Kidney (tissue), 14 donors: ENCODE data around the gene ROR2. TPM values are rescaled to one million over a fixed set of nuclear protein-coding genes. Genes with fewer than 3 reads are reported as not detected.

Source experiments
- DNase-seq, 5 donors: peaks; one replicate each; pipeline ENCODE4 v3.0.0-alpha.2; 2013 to 2020
- FAIRE-seq: peaks from 2 replicates; lab custom pipeline; 2012; peaks lifted over from hg19 to GRCh38; lab: Jason Lieb, UNC
- H3K27ac ChIP-seq, 2 donors: one replicate each; pipeline ENCODE4 v1.7.0; 2013; ENCODE audit warnings: low read depth in 2 of 2, low read length in 2 of 2, inconsistent platforms in 1 of 2
- H3K27me3 ChIP-seq: one replicate; pipeline ENCODE4 v1.7.1; 2013; ENCODE audit warnings: low read length, inconsistent platforms; ENCODE audit not compliant: control insufficient read depth, insufficient read depth
- H3K36me3 ChIP-seq, 3 donors: one replicate each; pipeline versions ENCODE4 v1.7.0 to v1.7.1; 2013; ENCODE audit warnings: low read length in 3 of 3, control low read depth in 1 of 3, inconsistent platforms in 1 of 3; ENCODE audit not compliant: insufficient read depth in 3 of 3, control insufficient read depth in 2 of 3
- H3K4me1 ChIP-seq, 3 donors: one replicate each; pipeline versions ENCODE4 v1.7.0 to v1.7.1; 2013; ENCODE audit warnings: low read length in 3 of 3, inconsistent platforms in 1 of 3, low read depth in 1 of 3; ENCODE audit not compliant: control insufficient read depth in 2 of 3, insufficient read depth in 2 of 3
- H3K4me3 ChIP-seq, 3 donors: one replicate each; pipeline versions ENCODE4 v1.7.0 to v1.8.1; 2013; ENCODE audit warnings: low read length in 3 of 3, control low read depth in 1 of 3, inconsistent platforms in 1 of 3
- H3K9ac ChIP-seq, 3 donors: one replicate each; pipeline versions ENCODE4 v1.7.0 to v1.7.1; 2013; ENCODE audit warnings: low read length in 3 of 3, control low read depth in 1 of 3, inconsistent platforms in 1 of 3
- H3K9me3 ChIP-seq, 3 donors: one replicate each; pipeline versions ENCODE4 v1.7.0 to v1.7.1; 2013; ENCODE audit warnings: low read length in 3 of 3, control low read depth in 1 of 3, inconsistent platforms in 1 of 3; ENCODE audit not compliant: control insufficient read depth in 2 of 3, insufficient read depth in 1 of 3
- CTCF ChIP-seq: IDR thresholded peaks from 3 replicates; pipeline ENCODE4 v1.5.1; 2012; ENCODE audit warnings: mild to moderate bottlenecking, moderate library complexity, borderline replicate concordance; ENCODE audit not compliant: insufficient read depth; ENCODE audit errors: extremely low read depth
- intact Hi-C: fragments of 100-400 bp; cut with DNase I; formaldehyde crosslinking; loops from one replicate; pipeline ENCODE4 v1.11.1; 2022
- polyA plus RNA-seq: library from polyadenylated mRNA; stranded (reverse); fragments of 350-450 nt; fragmentation: Illumina TruSeq; extraction: RNeasy Lipid Tissue Mini Kit (QIAGEN cat#74804); gene quantifications from one replicate; pipeline ENCODE4 v1.2.3, GENCODE V29; 2014; ENCODE audit warnings: low read depth, low replicate concordance; ENCODE audit not compliant: insufficient read depth
- total RNA-seq: library from RNA; stranded (reverse); fragmentation: NEBNext Ultra II Directional; extraction: Animal tissue kit (Norgen Biotek cat#: 25700); gene quantifications from one replicate; pipeline ENCODE4 v1.2.1, GENCODE V29; 2021
- donor health status: control.
- donor health status: control.
- donor health status: control.
- donor health status: control.
- donor health status: control.
- donor health status: DM: yes; HTN: yes; CAD: no.
- donor health status: Normal renal cell carcinoma (clear cell type).

The ROR2 gene
- total and polyA plus RNA-seq, 2 donors from 2014 or later: 1.5 to 5.7 TPM

- Histone ChIP-seq H3K27me3 (no peaks in the 10 kb centered on the region), H3K9me3 (no peaks in the 10 kb centered on the region), H3K4me1 (peaks cover 0 to 3% (median 0%) of the 10 kb centered on the region in 3 donors), H3K36me3 (no peaks in the 10 kb centered on the region), H3K4me3 (no peak overlapping the region), H3K9ac (no peak overlapping the region), H3K27ac (no peak overlapping the region)
- no peak for FAIRE-seq
- no peak for DNase-seq
- no peak for TF ChIP-seq CTCF
- intact Hi-C loops: no loop called here
Measured at GRCh38 chr9:91842358-91843049, 107.5 kb downstream of the ROR2 start.

- H3K4me1 ChIP-seq: peaks cover 0 to 3% (median 0%) of the 10 kb centered on the region in 3 donors
- H3K27me3 ChIP-seq: no peaks in the 10 kb centered on the region
- no peak overlapping the region for H3K4me3 ChIP-seq
- no peak for DNase-seq
- no peak for TF ChIP-seq CTCF
- no peaks in the 10 kb centered on the region for H3K9me3 ChIP-seq
- no peak overlapping the region for H3K9ac ChIP-seq
- FAIRE-seq: no peak
- intact Hi-C loops: no loop called here
- no peak overlapping the region for H3K27ac ChIP-seq
- H3K36me3 ChIP-seq: no peaks in the 10 kb centered on the region
Measured at GRCh38 chr9:91841591-91841990, 108.4 kb downstream of the ROR2 start.

GRCh38 chr9:91840882-91841281, 109.1 kb downstream of the ROR2 start:
- no peak overlapping the region for H3K9ac ChIP-seq
- H3K9me3 ChIP-seq: no peaks in the 10 kb centered on the region
- peaks cover 0 to 3% (median 0%) of the 10 kb centered on the region in 3 donors for H3K4me1 ChIP-seq
- H3K27ac ChIP-seq: no peak overlapping the region
- no peaks in the 10 kb centered on the region for H3K36me3 ChIP-seq
- H3K4me3 ChIP-seq: no peak overlapping the region
- H3K27me3 ChIP-seq: no peaks in the 10 kb centered on the region
- DNase-seq: no peak
- no peak for FAIRE-seq
- TF ChIP-seq CTCF: no peak
- intact Hi-C loops: no loop called here
